Measurements from ENCODE around the gene RPS6KC1. TPM values are rescaled to one million over a fixed set of nuclear protein-coding genes. Genes with fewer than 3 reads are reported as not detected.
"Not testable (repeated sequence)": the region's sequence is repeated elsewhere in the genome, so short reads cannot be mapped to it uniquely, and the experiment has no call there.

Gene RPS6KC1
- total and polyA plus RNA-seq, 2 donors (not counting 3 experiments of a cell fraction or from before 2014, with no cell fraction given), result 5.1 to 18.6 TPM

GRCh38 chr1:213148905-213149304 is 97.9 kb downstream of the RPS6KC1 start:
- no peak for DNase-seq (ENCODE audit: low read depth, low spot score)
- Histone ChIP-seq H3K79me2 (ENCODE audit: control insufficient read depth, insufficient read depth, low read length) (no peaks in the 10 kb centered on the region), H3K9ac (replicated peaks; ENCODE audit: extremely low read depth, insufficient read depth, low read length) (no peak overlapping the region), H3K4me3 (replicated peaks in 1 of 3; ENCODE audit: insufficient read depth in 1 of 3, low read depth in 1 of 3, low read length in 3 of 3) (no peak overlapping the region), H3K36me3 (ENCODE audit: control insufficient read depth in 2 of 2, extremely low read depth in 1 of 2, insufficient read depth in 2 of 2, low read length in 2 of 2) (no peaks in the 10 kb centered on the region), H3K9me3 (replicated peaks; ENCODE audit: control insufficient read depth, insufficient read depth, low read length) (no peaks in the 10 kb centered on the region), H4K20me1 (replicated peaks; ENCODE audit: control insufficient read depth, extremely low read depth, insufficient read depth, low read length) (no peaks in the 10 kb centered on the region), H3K4me1 (ENCODE audit: control insufficient read depth, extremely low read depth, insufficient read depth, low read length) (no peaks in the 10 kb centered on the region), H3K4me2 (ENCODE audit: insufficient read depth, low read length) (no peak overlapping the region), H3K27ac (ENCODE audit: insufficient read depth, low read depth, low read length) (no peak overlapping the region), H3K27me3 (ENCODE audit: control insufficient read depth in 2 of 2, insufficient read depth in 2 of 2, low read length in 2 of 2) (no peaks in the 10 kb centered on the region), H3K9me1 (replicated peaks; ENCODE audit: control insufficient read depth, extremely low read depth, insufficient read depth, low read length) (no peaks in the 10 kb centered on the region), H2AFZ (ENCODE audit: low read depth, low read length) (no peak overlapping the region)
- intact Hi-C loops (cut with micrococcal nuclease) (no loop called here), dilution Hi-C loops (cut with MboI; ENCODE audit: extremely low pct_ligation_motif_present, low sequenced_read_pairs) (no loop called here)
- no peak for FAIRE-seq
- TF ChIP-seq, protein P1, sequence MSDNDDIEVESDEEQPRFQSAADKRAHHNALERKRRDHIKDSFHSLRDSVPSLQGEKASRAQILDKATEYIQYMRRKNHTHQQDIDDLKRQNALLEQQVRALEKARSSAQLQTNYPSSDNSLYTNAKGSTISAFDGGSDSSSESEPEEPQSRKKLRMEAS (IDR thresholded peaks at IDR 0.05; ENCODE audit: insufficient read depth, insufficient read length), result no peak
- TF ChIP-seq POLR2AphosphoS5 (IDR thresholded peaks at IDR 0.05; ENCODE audit: insufficient read depth, low read depth, low read length) (no peak), JUN (IDR thresholded peaks at IDR 0.05; ENCODE audit: borderline replicate concordance, insufficient read depth, insufficient read length, low read depth) (no peak), POLR2A (IDR thresholded peaks at IDR 0.05; ENCODE audit: low read depth, low read length) (no peak)
- ChIA-PET POLR2A (no interaction called here), CTCF (no interaction called here)
- no TSS peak for BruUV-seq (replicated peaks)

DNA sequence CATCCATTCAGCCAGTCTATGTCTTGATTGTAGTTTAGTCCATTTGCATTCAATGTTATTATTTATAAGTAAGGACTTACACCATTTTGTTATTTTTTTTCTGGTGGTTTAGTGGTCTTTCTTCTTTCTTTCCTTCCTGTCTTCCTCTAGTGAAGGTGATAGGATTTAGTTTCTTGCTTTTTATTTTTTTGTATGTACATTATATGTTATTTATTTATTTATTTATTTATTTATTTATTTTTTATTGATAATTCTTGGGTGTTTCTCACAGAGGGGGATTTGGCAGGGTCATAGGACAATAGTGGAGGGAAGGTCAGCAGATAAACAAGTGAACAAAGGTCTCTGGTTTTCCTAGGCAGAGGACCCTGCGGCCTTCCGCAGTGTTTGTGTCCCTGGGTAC is 99.0 kb downstream of the RPS6KC1 start:
- H3K9me3 ChIP-seq (replicated peaks; ENCODE audit: control insufficient read depth, insufficient read depth, low read length); H2AFZ ChIP-seq (ENCODE audit: low read depth, low read length); H3K9ac ChIP-seq (replicated peaks; ENCODE audit: extremely low read depth, insufficient read depth, low read length); H3K36me3 ChIP-seq (ENCODE audit: control insufficient read depth in 2 of 2, extremely low read depth in 1 of 2, insufficient read depth in 2 of 2, low read length in 2 of 2); H3K4me1 ChIP-seq (ENCODE audit: control insufficient read depth, extremely low read depth, insufficient read depth, low read length); CTCF ChIA-PET; BruUV-seq (replicated peaks); H3K79me2 ChIP-seq (ENCODE audit: control insufficient read depth, insufficient read depth, low read length); H3K27ac ChIP-seq (ENCODE audit: insufficient read depth, low read depth, low read length); FAIRE-seq; POLR2A ChIA-PET; H3K4me3 ChIP-seq (replicated peaks in 1 of 3; ENCODE audit: insufficient read depth in 1 of 3, low read depth in 1 of 3, low read length in 3 of 3); H4K20me1 ChIP-seq (replicated peaks; ENCODE audit: control insufficient read depth, extremely low read depth, insufficient read depth, low read length); H3K9me1 ChIP-seq (replicated peaks; ENCODE audit: control insufficient read depth, extremely low read depth, insufficient read depth, low read length); dilution Hi-C loops (cut with MboI; ENCODE audit: extremely low pct_ligation_motif_present, low sequenced_read_pairs); H3K27me3 ChIP-seq (ENCODE audit: control insufficient read depth in 2 of 2, insufficient read depth in 2 of 2, low read length in 2 of 2); intact Hi-C loops (cut with micrococcal nuclease); DNase-seq (ENCODE audit: low read depth, low spot score); H3K4me2 ChIP-seq (ENCODE audit: insufficient read depth, low read length): not testable (repeated sequence)

Measured in endothelial cell of umbilical vein (primary cell).